CD8-positive, alpha-beta memory T cell (primary cell): ENCODE data around the gene BRSK1. TPM values are rescaled to one million over a fixed set of nuclear protein-coding genes. Genes with fewer than 3 reads are reported as not detected.

Source experiments
- CTCF ChIA-PET: fragments of 350-600 bp; sonication (Branson Sonifier 250); formaldehyde crosslinking; loops from one replicate; lab custom pipeline; 2021; ENCODE audit warnings: antibody characterized with exemption; lab: Charles Lee
- POLR2A ChIA-PET: fragments of 350-600 bp; sonication (Branson Sonifier 250); formaldehyde crosslinking; loops from one replicate; lab custom pipeline; 2021; ENCODE audit warnings: antibody characterized with exemption; lab: Charles Lee
- DNase-seq, 5 donors: peaks; one replicate each; pipeline versions ENCODE4 v3.0.0 to v3.0.0-alpha.2; 2020 to 2022; ENCODE audit warnings: mixed read lengths in 1 of 5
- H3K27ac ChIP-seq: one replicate; pipeline ENCODE4 v1.7.0; 2013; ENCODE audit warnings: low read depth, mild to moderate bottlenecking, low read length, moderate library complexity
- H3K27me3 ChIP-seq: 2 replicates; pipeline ENCODE4 v1.7.0; 2013; ENCODE audit warnings: low read length, mild to moderate bottlenecking; ENCODE audit not compliant: insufficient read depth, poor library complexity, severe bottlenecking
- H3K36me3 ChIP-seq: 2 replicates; pipeline ENCODE4 v1.7.0; 2013; ENCODE audit warnings: mild to moderate bottlenecking, low read length, moderate library complexity; ENCODE audit not compliant: insufficient read depth
- H3K4me1 ChIP-seq: 2 replicates; pipeline ENCODE4 v1.7.0; 2013; ENCODE audit warnings: mild to moderate bottlenecking, low read length, moderate library complexity; ENCODE audit not compliant: insufficient read depth
- H3K4me3 ChIP-seq: 2 replicates; pipeline ENCODE4 v1.7.0; 2013; ENCODE audit warnings: mild to moderate bottlenecking, low read length
- H3K9me3 ChIP-seq: 2 replicates; pipeline ENCODE4 v1.7.0; 2013; ENCODE audit warnings: mild to moderate bottlenecking, low read length
- H3K27ac Mint-ChIP-seq, 8 donors: one replicate each; pipeline ENCODE4 v1.8.0; 2020 to 2021; ENCODE audit warnings: mixed read lengths in 8 of 8, mild to moderate bottlenecking in 6 of 8, inconsistent platforms in 3 of 8, moderate library complexity in 3 of 8
- H3K27me3 Mint-ChIP-seq, 2 donors: one replicate each; pipeline ENCODE4 v1.8.0; 2020 to 2021; ENCODE audit warnings: mixed read lengths in 2 of 2, mild to moderate bottlenecking in 1 of 2, moderate library complexity in 1 of 2
- H3K36me3 Mint-ChIP-seq, 3 donors: one replicate each; pipeline ENCODE4 v1.8.0; 2020 to 2021; ENCODE audit warnings: mixed read lengths in 3 of 3, inconsistent platforms in 1 of 3, mild to moderate bottlenecking in 1 of 3
- H3K4me1 Mint-ChIP-seq, 3 donors: one replicate each; pipeline ENCODE4 v1.8.0; 2020 to 2021; ENCODE audit warnings: mixed read lengths in 3 of 3, inconsistent platforms in 1 of 3, mild to moderate bottlenecking in 1 of 3
- H3K4me3 Mint-ChIP-seq, 7 donors: one replicate each; pipeline ENCODE4 v1.8.0; 2020 to 2021; ENCODE audit warnings: mixed read lengths in 7 of 7, mild to moderate bottlenecking in 6 of 7, moderate library complexity in 4 of 7, inconsistent platforms in 2 of 7
- H3K9me3 Mint-ChIP-seq, 5 donors: one replicate each; pipeline ENCODE4 v1.8.0; 2020 to 2022; ENCODE audit warnings: mixed read lengths in 5 of 5, mild to moderate bottlenecking in 3 of 5, moderate library complexity in 2 of 5, inconsistent platforms in 1 of 5
- polyA plus RNA-seq: library from polyadenylated mRNA; unstranded; fragments of 300-500 nt; fragmentation: Illumina TruSeq; gene quantifications from one replicate; pipeline ENCODE4 v1.2.3, GENCODE V29; 2021
- total RNA-seq, 2 experiments: library from RNA; stranded (reverse); gene quantifications; one replicate each; pipeline ENCODE4 v1.2.3, GENCODE V29; 2021

The BRSK1 gene
- total and polyA plus RNA-seq, 3 experiments from 2014 or later, result 0.82 to 5.7 (median 4.1) TPM

- Histone ChIP-seq H3K27me3 (no peaks in the 10 kb centered on the region), H3K4me3 (no peak overlapping the region), H3K9me3 (no peaks in the 10 kb centered on the region), H3K4me1 (peaks cover 23% of the 10 kb centered on the region), H3K27ac (no peak overlapping the region), H3K36me3 (peaks cover 71% of the 10 kb centered on the region)
- DNase-seq, result no peak
- CTCF ChIA-PET, result interaction anchor here (1.7 kb wide), 1 partner anchor 15 kb away, joined by 3 read pairs; the partner anchor contains the start of gene PPP6R1
- POLR2A ChIA-PET, result no interaction called here
- Mint-ChIP-seq H3K4me1 (peaks cover 17 to 24% (median 17%) of the 10 kb centered on the region in 3 donors), H3K4me3 (no peak overlapping the region), H3K27me3 (no peaks in the 10 kb centered on the region), H3K27ac (peak overlapping the region in 2 of 8 donors; percentile 29 to 88), H3K9me3 (no peaks in the 10 kb centered on the region), H3K36me3 (peaks cover 0 to 85% (median 9%) of the 10 kb centered on the region in 3 donors)
Observed at GRCh38 chr19:55244004-55244680, 39.7 kb upstream of the BRSK1 start.

GRCh38 chr19:55245236-55245904, 38.4 kb upstream of the BRSK1 start:
- no peak for DNase-seq
- Histone ChIP-seq H3K4me1 (peaks cover 34% of the 10 kb centered on the region), H3K27ac (no peak overlapping the region), H3K36me3 (peaks cover 58% of the 10 kb centered on the region), H3K4me3 (no peak overlapping the region), H3K27me3 (no peaks in the 10 kb centered on the region), H3K9me3 (no peaks in the 10 kb centered on the region)
- no peak overlapping the region for H3K27ac Mint-ChIP-seq
- peaks cover 17 to 33% (median 19%) of the 10 kb centered on the region in 3 donors for H3K4me1 Mint-ChIP-seq
- CTCF ChIA-PET, result no interaction called here
- H3K9me3 Mint-ChIP-seq, result no peaks in the 10 kb centered on the region
- H3K4me3 Mint-ChIP-seq, result no peak overlapping the region
- POLR2A ChIA-PET, result no interaction called here
- peaks cover 0 to 77% (median 8%) of the 10 kb centered on the region in 3 donors for H3K36me3 Mint-ChIP-seq
- H3K27me3 Mint-ChIP-seq, result no peaks in the 10 kb centered on the region

GRCh38 chr19:55246462-55247451, 37.0 kb upstream of the BRSK1 start:
- Histone ChIP-seq H3K4me3 (no peak overlapping the region), H3K27me3 (no peaks in the 10 kb centered on the region), H3K4me1 (peaks cover 48% of the 10 kb centered on the region), H3K9me3 (no peaks in the 10 kb centered on the region), H3K27ac (no peak overlapping the region), H3K36me3 (peaks cover 49% of the 10 kb centered on the region)
- H3K36me3 Mint-ChIP-seq, result peaks cover 0 to 70% (median 12%) of the 10 kb centered on the region in 3 donors
- H3K4me3 Mint-ChIP-seq, result peak overlapping the region in 1 of 7 donors; percentile 32
- H3K27me3 Mint-ChIP-seq, result no peaks in the 10 kb centered on the region
- H3K9me3 Mint-ChIP-seq, result no peaks in the 10 kb centered on the region
- no peak overlapping the region for H3K27ac Mint-ChIP-seq
- ChIA-PET CTCF (no interaction called here), POLR2A (no interaction called here)
- no peak for DNase-seq
- H3K4me1 Mint-ChIP-seq, result peaks cover 30 to 46% (median 33%) of the 10 kb centered on the region in 3 donors

GRCh38 chr19:55247621-55248099, 36.1 kb upstream of the BRSK1 start:
- Histone ChIP-seq H3K27ac (no peak overlapping the region), H3K4me1 (peaks cover 57% of the 10 kb centered on the region), H3K4me3 (no peak overlapping the region), H3K36me3 (peaks cover 40% of the 10 kb centered on the region), H3K27me3 (no peaks in the 10 kb centered on the region), H3K9me3 (no peaks in the 10 kb centered on the region)
- H3K4me1 Mint-ChIP-seq, result peaks cover 36 to 55% (median 39%) of the 10 kb centered on the region in 3 donors
- ChIA-PET CTCF (no interaction called here), POLR2A (no interaction called here)
- H3K27ac Mint-ChIP-seq, result peak overlapping the region in 3 of 8 donors; percentile 41 to 85 (median 63)
- H3K27me3 Mint-ChIP-seq, result no peaks in the 10 kb centered on the region
- no peak for DNase-seq
- no peaks in the 10 kb centered on the region for H3K9me3 Mint-ChIP-seq
- peaks cover 0 to 61% (median 12%) of the 10 kb centered on the region in 3 donors for H3K36me3 Mint-ChIP-seq
- H3K4me3 Mint-ChIP-seq, result no peak overlapping the region

GRCh38 chr19:55248166-55248675, 35.6 kb upstream of the BRSK1 start:
- H3K4me1 ChIP-seq, result peaks cover 63% of the 10 kb centered on the region
- Mint-ChIP-seq H3K4me1 (peaks cover 34 to 58% (median 42%) of the 10 kb centered on the region in 3 donors), H3K4me3 (peak overlapping the region in 1 of 7 donors; percentile 6), H3K9me3 (no peaks in the 10 kb centered on the region), H3K27me3 (no peaks in the 10 kb centered on the region), H3K27ac (peak overlapping the region; percentile 43 to 88 (median 71)), H3K36me3 (peaks cover 0 to 57% (median 10%) of the 10 kb centered on the region in 3 donors)
- H3K4me3 ChIP-seq, result no peak overlapping the region
- ChIA-PET POLR2A (no interaction called here), CTCF (no interaction called here)
- no peaks in the 10 kb centered on the region for H3K27me3 ChIP-seq
- H3K9me3 ChIP-seq, result no peaks in the 10 kb centered on the region
- H3K27ac ChIP-seq, result peak overlapping the region; percentile 2
- H3K36me3 ChIP-seq, result peaks cover 35% of the 10 kb centered on the region
- DNase-seq, result no peak

- Mint-ChIP-seq H3K27me3 (peaks cover 0 to under 1% of the 10 kb centered on the region in 2 donors), H3K9me3 (no peaks in the 10 kb centered on the region), H3K4me3 (peak overlapping the region in 3 of 7 donors; percentile 6 to 63 (median 48)), H3K27ac (peak overlapping the region in 7 of 8 donors; percentile 19 to 88 (median 74)), H3K4me1 (peaks cover 39 to 63% (median 46%) of the 10 kb centered on the region in 3 donors), H3K36me3 (peaks cover 0 to 55% (median 12%) of the 10 kb centered on the region in 3 donors)
- Histone ChIP-seq H3K36me3 (peaks cover 30% of the 10 kb centered on the region), H3K4me3 (no peak overlapping the region), H3K4me1 (peaks cover 68% of the 10 kb centered on the region), H3K27ac (peak overlapping the region; percentile 2), H3K9me3 (no peaks in the 10 kb centered on the region), H3K27me3 (no peaks in the 10 kb centered on the region)
- CTCF ChIA-PET, result no interaction called here
- DNase-seq, result no peak
- POLR2A ChIA-PET, result no interaction called here
Observed at GRCh38 chr19:55248704-55249103, 35.1 kb upstream of the BRSK1 start.

GRCh38 chr19:55249841-55250240, 34.0 kb upstream of the BRSK1 start:
- peak overlapping the region in 2 of 8 donors; percentile 98 to 99 for H3K27ac Mint-ChIP-seq
- H3K4me3 Mint-ChIP-seq, result no peak overlapping the region
- POLR2A ChIA-PET, result no interaction called here
- Histone ChIP-seq H3K36me3 (peaks cover 18% of the 10 kb centered on the region), H3K4me3 (no peak overlapping the region), H3K27ac (no peak overlapping the region), H3K4me1 (peaks cover 76% of the 10 kb centered on the region), H3K9me3 (no peaks in the 10 kb centered on the region), H3K27me3 (no peaks in the 10 kb centered on the region)
- no peaks in the 10 kb centered on the region for H3K9me3 Mint-ChIP-seq
- CTCF ChIA-PET, result no interaction called here
- peaks cover 0 to 3% of the 10 kb centered on the region in 2 donors for H3K27me3 Mint-ChIP-seq
- peaks cover 47 to 74% (median 55%) of the 10 kb centered on the region in 3 donors for H3K4me1 Mint-ChIP-seq
- no peak for DNase-seq
- peaks cover 0 to 52% (median 8%) of the 10 kb centered on the region in 3 donors for H3K36me3 Mint-ChIP-seq
